Amygdala (tissue), 56 donors: Measurements from ENCODE around the gene FAM120C.

Experiments used
- DNase-seq, 56 donors: peaks; one replicate each; lab custom pipeline; 2025; lab: John Stamatoyannopoulos, UW

FAM120C gene, protein sequence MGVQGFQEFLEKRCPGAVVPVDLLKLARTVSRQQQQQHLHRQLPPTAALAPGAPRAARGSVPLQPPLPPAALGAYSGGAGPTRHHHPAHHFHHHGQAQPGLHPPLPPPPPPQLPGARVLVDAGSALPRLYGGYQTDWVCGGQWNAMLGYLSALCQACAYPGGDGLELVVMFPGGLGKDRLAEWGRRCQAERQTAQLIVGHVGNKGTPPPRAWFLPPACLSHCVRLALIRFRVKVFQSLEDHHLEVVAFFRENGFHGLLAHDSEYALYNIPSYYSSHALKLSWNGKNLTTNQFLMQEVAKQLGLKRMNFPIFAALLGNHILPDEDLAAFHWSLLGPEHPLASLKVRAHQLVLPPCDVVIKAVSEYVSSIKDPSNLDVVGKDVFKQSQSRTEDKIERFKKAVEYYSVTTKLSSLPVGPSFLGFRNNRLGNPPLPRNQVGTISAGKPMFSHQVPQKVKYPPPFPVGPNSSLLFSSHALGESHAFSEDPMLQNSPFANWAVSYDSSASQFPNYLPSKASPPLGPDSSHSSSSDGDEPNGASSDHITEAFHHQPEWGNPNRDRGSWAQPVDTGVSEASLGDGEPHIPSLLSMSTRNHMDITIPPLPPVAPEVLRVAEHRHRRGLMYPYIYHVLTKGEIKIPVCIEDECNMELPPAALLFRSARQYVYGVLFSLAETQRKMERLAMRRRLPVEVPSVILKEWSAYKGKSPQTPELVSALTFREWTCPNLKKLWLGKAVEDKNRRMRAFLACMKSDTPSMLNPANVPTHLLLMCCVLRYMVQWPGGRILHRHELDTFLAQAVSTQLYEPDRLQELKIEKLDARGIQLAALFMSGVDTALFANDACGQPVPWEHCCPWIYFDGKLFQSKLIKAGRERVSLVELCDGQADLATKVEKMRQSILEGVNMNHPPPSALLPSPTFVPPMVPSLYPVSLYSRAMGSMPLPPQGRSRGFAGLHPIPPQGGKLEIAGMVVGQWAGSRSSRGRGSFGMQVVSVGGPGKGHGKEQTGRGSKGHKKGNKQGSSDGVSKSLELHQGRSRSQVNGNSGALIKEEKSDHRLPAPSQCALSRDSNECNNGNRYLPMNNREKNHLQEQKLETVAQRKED

DNA sequence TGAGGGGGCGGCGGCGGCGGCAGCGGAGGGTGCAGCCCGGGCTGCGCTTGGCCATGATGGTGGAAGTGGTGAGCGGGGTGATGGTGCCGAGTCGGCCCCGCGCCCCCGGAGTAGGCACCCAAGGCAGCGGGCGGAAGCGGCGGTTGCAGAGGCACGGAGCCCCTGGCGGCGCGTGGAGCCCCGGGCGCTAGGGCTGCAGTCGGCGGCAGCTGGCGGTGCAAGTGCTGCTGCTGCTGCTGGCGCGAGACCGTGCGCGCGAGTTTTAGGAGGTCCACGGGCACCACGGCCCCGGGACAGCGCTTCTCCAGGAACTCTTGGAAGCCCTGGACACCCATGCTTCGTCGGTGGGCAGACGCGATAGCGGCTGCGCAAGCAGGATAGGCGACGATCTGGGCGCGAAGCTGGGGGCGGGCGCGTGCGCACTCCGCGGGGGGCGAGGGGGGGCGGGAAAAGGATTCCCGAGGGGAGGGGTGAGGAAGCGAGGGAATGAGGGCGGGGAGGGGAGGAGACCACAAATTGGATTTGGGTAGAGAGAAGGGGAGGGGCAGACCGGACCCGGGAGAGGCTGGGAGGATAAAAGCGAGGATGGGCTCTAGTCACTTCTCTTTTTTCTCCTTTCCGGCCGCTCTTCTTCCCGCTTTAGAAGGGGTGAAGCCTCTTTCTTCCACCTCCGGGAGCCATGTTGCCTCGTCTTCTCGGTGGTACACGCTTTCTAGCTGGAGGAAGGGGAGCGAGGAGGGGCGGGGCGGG, at the start of gene FAM120C:
Gene FAM120C (minus strand): TSS at position 391 of the 750 bp plus-strand sequence. CDS start 56 bp downstream, at position 335.
- peak; percentile 1 to 88 (median 63) for DNase-seq

- no peak for DNase-seq
Observed at GRCh38 chrX:54230435-54231148, 47.5 kb upstream of the FAM120C start.

- DNase-seq: no peak
Observed at GRCh38 chrX:54223581-54223980, 40.5 kb upstream of the FAM120C start.

DNA sequence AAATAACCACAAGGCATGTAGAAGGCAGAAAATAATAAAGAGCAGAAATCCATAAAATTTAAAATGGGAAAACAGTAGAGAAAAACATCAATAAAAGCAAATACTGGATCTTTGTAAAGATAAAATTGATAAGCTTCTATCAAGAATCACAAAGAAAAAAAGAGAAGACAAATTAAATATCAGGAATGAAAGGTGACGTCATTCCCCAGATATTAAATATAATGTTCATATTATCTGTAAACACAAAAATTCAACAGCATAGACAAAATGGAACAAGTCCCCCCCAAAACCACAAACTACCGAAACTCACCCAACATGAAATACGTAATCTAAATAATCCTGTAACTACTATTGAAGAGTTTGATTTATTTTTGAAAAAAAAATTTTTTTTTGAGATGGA, 30.5 kb upstream of the FAM120C start:
- DNase-seq: no peak

DNA sequence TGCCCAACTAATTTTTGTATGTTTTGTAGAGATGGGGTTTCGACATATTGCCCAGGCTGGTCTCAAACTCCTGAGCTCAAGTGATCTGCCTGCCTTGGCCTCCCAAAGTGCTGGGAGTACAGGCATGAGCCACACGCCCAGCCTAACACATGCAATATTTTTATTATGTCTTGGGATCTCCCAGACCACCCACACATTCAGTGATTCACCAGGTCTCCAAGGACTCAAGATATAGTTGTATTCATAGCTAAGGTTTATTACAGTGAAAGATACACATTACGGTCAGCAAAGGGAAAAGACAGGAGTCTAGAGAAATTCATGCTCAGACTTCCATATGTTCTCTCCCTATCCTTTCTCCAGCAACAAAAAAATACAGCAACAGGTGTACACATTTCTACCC, 25.5 kb upstream of the FAM120C start:
- DNase-seq: no peak

GRCh38 chrX:54198262-54198661, 15.2 kb upstream of the FAM120C start:
- no peak for DNase-seq

- no peak for DNase-seq
Observed at GRCh38 chrX:54194982-54195588, 12.0 kb upstream of the FAM120C start.

GRCh38 chrX:54193085-54193821, 10.2 kb upstream of the FAM120C start:
- no peak for DNase-seq

DNA sequence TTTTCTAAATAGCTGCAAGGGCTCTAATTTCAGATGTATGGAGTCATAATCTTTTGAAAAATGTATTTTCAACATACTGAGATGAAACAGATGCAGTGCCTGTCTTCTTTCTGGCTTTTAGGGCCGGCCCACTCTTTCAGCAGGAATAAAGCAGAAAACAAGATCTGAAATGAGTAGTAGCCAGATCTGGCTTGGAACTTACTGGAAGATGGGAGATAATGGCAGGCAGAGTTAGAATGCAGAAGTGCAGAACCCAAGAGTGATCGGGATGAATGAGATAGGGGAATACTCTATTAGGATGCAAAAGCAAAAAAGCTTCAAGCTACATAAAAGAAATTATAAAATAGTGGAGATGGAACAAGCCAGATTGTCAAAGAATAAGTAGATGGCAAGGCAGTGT, 1.4 kb upstream of the FAM120C start:
- no peak for DNase-seq

- DNase-seq: peak in 54 of 56 donors; percentile 1 to 71 (median 34)
Observed at GRCh38 chrX:54182194-54182863, 725 bp downstream of the FAM120C start.

GRCh38 chrX:54181202-54181953, 1.7 kb downstream of the FAM120C start:
- DNase-seq: peak in 4 of 56 donors; percentile 0 to 11 (median 0)

DNA sequence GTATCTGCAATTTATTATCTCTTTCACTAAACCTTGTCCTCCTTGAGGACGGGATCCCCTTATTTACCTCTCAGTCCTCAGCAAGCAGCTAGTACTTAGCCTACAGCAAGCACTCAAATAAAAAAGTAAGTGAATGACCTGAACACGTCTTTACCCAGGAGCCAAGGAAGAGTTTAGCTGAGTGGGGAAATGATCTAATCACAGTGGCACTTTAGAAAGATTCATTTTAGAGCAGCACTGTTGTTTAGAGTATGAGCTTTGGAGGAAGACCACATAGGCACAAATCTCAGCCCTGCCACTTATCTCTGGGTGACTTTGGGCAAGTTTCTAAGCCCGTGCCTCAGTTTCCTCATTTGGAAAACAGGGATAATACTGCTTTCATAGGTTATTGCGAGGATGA, 2.7 kb downstream of the FAM120C start:
- DNase-seq: no peak

DNA sequence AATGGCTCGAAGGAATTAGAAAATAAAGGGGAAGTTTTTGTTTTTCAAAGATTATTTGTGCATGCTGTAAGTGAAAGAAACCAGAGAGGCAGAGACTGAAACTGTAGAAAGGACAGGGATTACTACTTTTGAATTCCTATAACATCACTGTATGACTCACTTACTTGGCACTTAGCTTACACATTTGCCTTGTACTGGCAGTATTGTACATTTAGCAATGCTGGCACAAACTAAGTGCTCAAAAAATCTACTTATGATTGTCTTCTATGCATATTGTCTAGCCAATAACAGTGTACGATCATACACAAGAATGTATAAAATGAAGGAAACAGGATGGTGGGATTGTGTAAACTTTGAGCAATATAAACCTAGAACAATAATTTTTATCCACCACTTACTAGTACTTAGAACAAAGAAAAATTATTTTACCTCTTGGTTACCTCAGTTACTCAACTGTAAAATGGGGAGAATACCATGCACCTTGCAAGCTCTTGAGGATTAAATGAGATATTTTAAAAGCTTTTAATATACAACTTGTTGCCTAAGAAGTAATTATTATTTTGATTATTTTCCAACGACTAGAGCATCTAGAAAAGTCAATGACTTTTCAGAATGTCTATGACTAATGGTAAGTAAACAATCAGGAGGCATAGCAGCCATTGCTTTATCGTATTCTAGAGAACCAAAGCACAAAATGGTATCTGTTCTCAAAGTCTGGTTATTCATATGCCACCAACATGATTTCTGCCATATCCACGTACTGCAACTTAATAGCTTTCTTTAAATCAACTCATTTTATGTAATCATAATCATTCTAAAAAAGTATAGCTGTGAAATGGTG, 4.7 kb downstream of the FAM120C start:
- DNase-seq: no peak

DNA sequence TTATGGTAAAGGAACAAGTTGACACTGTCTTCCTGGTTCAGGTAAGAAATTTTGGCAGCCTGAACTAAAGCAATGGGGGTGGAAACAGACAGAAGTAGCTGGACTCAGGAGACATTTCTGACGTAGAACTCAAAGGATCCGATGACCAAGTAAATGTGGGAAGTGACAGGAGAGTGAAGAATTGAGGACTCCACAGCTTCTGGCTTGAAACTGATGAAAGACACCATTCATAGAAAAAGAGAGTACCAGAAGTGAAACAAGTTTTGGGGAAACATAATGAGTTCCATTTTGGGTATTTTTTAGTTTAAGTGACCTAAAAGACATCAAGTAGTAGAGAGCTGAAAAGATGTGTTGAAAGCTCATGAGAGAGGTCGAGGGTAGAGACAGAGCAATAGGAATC, 5.7 kb downstream of the FAM120C start:
- peak in 1 of 56 donors; percentile 0 for DNase-seq

DNA sequence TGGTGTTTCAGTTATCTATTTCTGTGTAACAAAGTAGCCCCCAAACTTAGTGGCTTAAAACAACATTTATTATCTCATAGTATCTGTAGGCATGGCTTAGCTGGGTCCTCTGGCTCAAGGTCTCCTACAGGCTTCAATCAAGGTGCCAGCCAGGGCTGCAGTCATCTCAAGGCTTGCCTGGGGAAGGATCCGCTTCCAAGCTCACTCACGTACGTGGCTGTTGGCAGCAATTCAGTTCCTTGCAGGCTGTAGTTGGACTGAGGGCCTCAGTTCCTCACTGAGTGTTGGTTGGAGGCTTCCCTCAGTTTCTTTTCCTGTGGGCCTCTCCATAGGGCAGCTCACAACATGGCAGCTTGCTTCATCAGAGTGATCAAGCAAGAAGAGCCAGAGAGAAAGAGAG, 9.3 kb downstream of the FAM120C start:
- no peak for DNase-seq

- DNase-seq: no peak
Observed at GRCh38 chrX:54172455-54172854, 10.6 kb downstream of the FAM120C start.
